H9 (cell line): ENCODE measurements around the gene FOXR1. TPM values are rescaled to one million over a fixed set of nuclear protein-coding genes. Genes with fewer than 3 reads are reported as not detected.

Experiments used
- DNase-seq: peaks from one replicate; pipeline ENCODE4 v3.0.0-alpha.2; 2017
- H2AFZ ChIP-seq: one replicate; pipeline ENCODE4 v1.6.1; 2013; ENCODE audit warnings: mild to moderate bottlenecking, low read length, control low read depth, moderate library complexity
- H2AK5ac ChIP-seq: 2 replicates; pipeline ENCODE4 v1.6.1; 2013; ENCODE audit warnings: low read length, control low read depth, mixed read lengths; ENCODE audit not compliant: insufficient read length
- H2BK120ac ChIP-seq: one replicate; pipeline ENCODE4 v1.6.1; 2013; ENCODE audit warnings: low read depth, mild to moderate bottlenecking, low read length, control low read depth, inconsistent platforms; ENCODE audit not compliant: poor library complexity, severe bottlenecking
- H2BK12ac ChIP-seq: 2 replicates; pipeline ENCODE4 v1.6.1; 2013; ENCODE audit warnings: low read length, control low read depth, mixed read lengths, low read depth; ENCODE audit not compliant: insufficient read length
- H2BK15ac ChIP-seq: 2 replicates; pipeline ENCODE4 v1.6.1; 2013; ENCODE audit warnings: low read depth, low read length, control low read depth
- H2BK20ac ChIP-seq: one replicate; pipeline ENCODE4 v1.6.1; 2013; ENCODE audit warnings: low read depth, mild to moderate bottlenecking, low read length, control low read depth, inconsistent platforms; ENCODE audit not compliant: poor library complexity, severe bottlenecking
- H2BK5ac ChIP-seq: 2 replicates; pipeline ENCODE4 v1.6.1; 2013; ENCODE audit warnings: low read length, control low read depth, mixed read lengths; ENCODE audit not compliant: insufficient read length
- H3K14ac ChIP-seq: 2 replicates; pipeline ENCODE4 v1.6.1; 2013; ENCODE audit warnings: low read length, control low read depth; ENCODE audit not compliant: insufficient read depth
- H3K18ac ChIP-seq: 2 replicates; pipeline ENCODE4 v1.6.1; 2013; ENCODE audit warnings: low read depth, mild to moderate bottlenecking, mixed read lengths, low read length, control low read depth; ENCODE audit not compliant: insufficient read length
- H3K23ac ChIP-seq: 2 replicates; pipeline ENCODE4 v1.6.1; 2013; ENCODE audit warnings: low read length, control low read depth, mixed read lengths, low read depth; ENCODE audit not compliant: insufficient read length
- H3K23me2 ChIP-seq: 2 replicates; pipeline ENCODE4 v1.6.1; 2013; ENCODE audit warnings: low read depth, mild to moderate bottlenecking, mixed read lengths, low read length, control low read depth; ENCODE audit not compliant: insufficient read length, poor library complexity, severe bottlenecking
- H3K27ac ChIP-seq: 2 replicates; pipeline ENCODE4 v1.5.1; 2013; ENCODE audit warnings: low read length, control low read depth, mixed read lengths, low read depth; ENCODE audit not compliant: insufficient read length
- H3K27me3 ChIP-seq: 2 replicates; pipeline ENCODE4 v1.6.1; 2013; ENCODE audit warnings: low read length, control low read depth, inconsistent platforms; ENCODE audit not compliant: insufficient read depth
- H3K4ac ChIP-seq: 2 replicates; pipeline ENCODE4 v1.6.1; 2013; ENCODE audit warnings: low read depth, mild to moderate bottlenecking, control low read depth, inconsistent platforms, low read length, moderate library complexity
- H3K4me1 ChIP-seq: 2 replicates; pipeline ENCODE4 v1.6.1; 2013; ENCODE audit warnings: low read length, control low read depth, inconsistent platforms; ENCODE audit not compliant: insufficient read depth
- H3K4me2 ChIP-seq: 2 replicates; pipeline ENCODE4 v1.6.1; 2013; ENCODE audit warnings: low read length, control low read depth, mixed read lengths; ENCODE audit not compliant: insufficient read length, insufficient read depth
- H3K56ac ChIP-seq: 2 replicates; pipeline ENCODE4 v1.6.1; 2013; ENCODE audit warnings: low read depth, mild to moderate bottlenecking, mixed read lengths, low read length, control low read depth; ENCODE audit not compliant: insufficient read length
- H3K79me1 ChIP-seq: 2 replicates; pipeline ENCODE4 v1.6.1; 2013; ENCODE audit warnings: low read depth, mild to moderate bottlenecking, moderate library complexity, low read length, control low read depth, inconsistent platforms; ENCODE audit not compliant: insufficient read depth, poor library complexity, severe bottlenecking
- H3K79me2 ChIP-seq: 2 replicates; pipeline ENCODE4 v1.6.1; 2013; ENCODE audit warnings: low read length, control low read depth, inconsistent platforms; ENCODE audit not compliant: insufficient read depth
- H3K9ac ChIP-seq: 2 replicates; pipeline ENCODE4 v1.6.1; 2013; ENCODE audit warnings: low read length, control low read depth, mixed read lengths; ENCODE audit not compliant: insufficient read length; ENCODE audit errors: extremely low read depth
- H3K9me3 ChIP-seq: one replicate; pipeline ENCODE4 v1.6.1; 2013; ENCODE audit warnings: low read depth, low read length, inconsistent platforms; ENCODE audit not compliant: control insufficient read depth
- H3T11ph ChIP-seq: one replicate; pipeline ENCODE4 v1.6.1; 2013; ENCODE audit warnings: mild to moderate bottlenecking, low read length, control low read depth, inconsistent platforms
- H4K20me1 ChIP-seq: one replicate; pipeline ENCODE4 v1.6.1; 2013; ENCODE audit not compliant: control insufficient read depth, insufficient read length, insufficient read depth
- H4K5ac ChIP-seq: 2 replicates; pipeline ENCODE4 v1.6.1; 2013; ENCODE audit warnings: low read depth, mild to moderate bottlenecking, mixed read lengths, low read length, control low read depth; ENCODE audit not compliant: insufficient read length
- H4K8ac ChIP-seq: replicated peaks from 2 replicates; pipeline ENCODE4 v1.6.1; 2013; ENCODE audit warnings: low read length, control low read depth, mixed read lengths, low read depth; ENCODE audit not compliant: insufficient read length
- H4K91ac ChIP-seq: 2 replicates; pipeline ENCODE4 v1.6.1; 2013; ENCODE audit warnings: low read depth, mild to moderate bottlenecking, moderate library complexity, mixed read lengths, low read length, control low read depth; ENCODE audit not compliant: insufficient read length
- H3K27ac Mint-ChIP-seq, 3 experiments: 2 replicates in 2 of 3; 3 replicates in 1 of 3; pipeline ENCODE4 v1.8.0; 2020 to 2021; ENCODE audit warnings: mixed read lengths in 3 of 3, mild to moderate bottlenecking in 1 of 3, moderate library complexity in 1 of 3
- H3K27me3 Mint-ChIP-seq: 2 replicates; pipeline ENCODE4 v1.8.0; 2021; ENCODE audit warnings: low read depth, mild to moderate bottlenecking, moderate library complexity, mixed read lengths
- H3K36me3 Mint-ChIP-seq, 3 experiments: 2 replicates in 2 of 3; 3 replicates in 1 of 3; pipeline ENCODE4 v1.8.0; 2020 to 2021; ENCODE audit warnings: low read depth in 3 of 3, mixed read lengths in 3 of 3; ENCODE audit not compliant: insufficient read depth in 1 of 3
- H3K4me1 Mint-ChIP-seq, 2 experiments: 2 replicates each; pipeline ENCODE4 v1.8.0; 2020; ENCODE audit warnings: mixed read lengths in 2 of 2
- H3K4me3 Mint-ChIP-seq, 2 experiments: 2 replicates in 1 of 2; 3 replicates in 1 of 2; pipeline ENCODE4 v1.8.0; 2020 to 2021; ENCODE audit warnings: mild to moderate bottlenecking in 2 of 2, mixed read lengths in 2 of 2, moderate library complexity in 1 of 2
- H3K9me3 Mint-ChIP-seq, 2 experiments: 2 replicates in 1 of 2; 3 replicates in 1 of 2; pipeline ENCODE4 v1.8.0; 2020; ENCODE audit warnings: mild to moderate bottlenecking in 2 of 2, mixed read lengths in 2 of 2, moderate library complexity in 1 of 2
- CTCF ChIP-seq: fragments of 200-600 bp; sonication (generic); conservative IDR thresholded peaks from 3 replicates; pipeline ENCODE4 v1.8.0; 2021; ENCODE audit warnings: antibody characterized with exemption, mild to moderate bottlenecking
- WGBS: extraction: QIAGEN DNeasy Blood & Tissue Kit; methylation state at CpG from one replicate; pipeline ENCODE4 v1.1.7; 2013; ENCODE audit warnings: missing lambda C conversion rate, low lambda C conversion rate, mixed read lengths; ENCODE audit not compliant: insufficient read length; ENCODE audit errors: extremely low coverage; 5-methylcytosine and 5-hydroxymethylcytosine counted together
- total RNA-seq: library from RNA; stranded (reverse); gene quantifications from 2 replicates; pipeline ENCODE4 v1.2.1, GENCODE V29; 2021

The FOXR1 gene
- total RNA-seq, 1 experiment from 2014 or later, result not detected

DNA sequence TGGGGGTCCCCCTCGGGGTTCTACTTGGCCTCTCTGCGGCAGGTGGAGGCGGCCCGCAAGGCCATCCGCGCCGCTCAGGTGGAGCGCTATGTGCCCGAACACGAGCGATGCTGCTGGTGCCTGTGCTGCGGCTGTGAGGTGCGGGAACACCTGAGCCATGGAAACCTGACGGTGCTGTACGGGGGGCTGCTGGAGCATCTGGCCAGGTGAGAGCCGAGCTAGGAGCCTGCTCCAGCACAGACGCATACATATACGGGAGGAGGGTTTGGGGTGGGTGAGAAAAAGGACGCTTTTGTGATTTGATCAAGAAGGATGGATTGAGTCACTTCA lies 26.8 kb downstream of the FOXR1 start:
- no peaks in the 10 kb centered on the region for H3K27me3 Mint-ChIP-seq

More for the DNA sequence above, 26.8 kb downstream of the FOXR1 start:
- Histone ChIP-seq H3K27ac (peak overlapping the region; percentile 41), H4K5ac (peak overlapping the region; percentile 40), H2BK20ac (no peak overlapping the region), H3K18ac (peak overlapping the region; percentile 23), H3K56ac (no peak overlapping the region), H3K23ac (no peak overlapping the region), H3K9me3 (no peaks in the 10 kb centered on the region), H3K79me2 (no peaks in the 10 kb centered on the region; the same call in 1 of the 2 replicates), H2AK5ac (no peak overlapping the region), H3K4ac (no peak overlapping the region), H2BK15ac (no peak overlapping the region), H3K4me2 (peak overlapping the region; percentile 68), H3T11ph (no peak overlapping the region), H4K8ac (no peak overlapping the region), H3K4me1 (no peaks in the 10 kb centered on the region), H2BK5ac (no peak overlapping the region), H4K20me1 (no peaks in the 10 kb centered on the region), H3K9ac (peak overlapping the region; percentile 81), H3K27me3 (no peaks in the 10 kb centered on the region), H3K14ac (peak overlapping the region; percentile 42), H4K91ac (no peak overlapping the region), H3K79me1 (no peaks in the 10 kb centered on the region), H2BK12ac (no peak overlapping the region), H3K23me2 (peaks cover 11% of the 10 kb centered on the region), H2AFZ (no peak overlapping the region), H2BK120ac (no peak overlapping the region)
- no peak for TF ChIP-seq CTCF
- Mint-ChIP-seq H3K4me1 (peaks cover 17 to 18% of the 10 kb centered on the region in 2 experiments), H3K4me3 (peak overlapping the region; percentile 95 to 99), H3K27ac (peak overlapping the region; percentile 87 to 98 (median 98); a peak in 6 of 7 replicates), H3K36me3 (peaks cover 31 to 71% (median 54%) of the 10 kb centered on the region in 3 experiments), H3K9me3 (peaks cover 0 to 1% of the 10 kb centered on the region in 2 experiments; a peak in 2 of 5 replicates)
- DNase-seq, result peak; percentile 55
- WGBS, result no CpG with 5 or more reads among the region's 19 CpGs
